Peyer's patch (tissue), 4 donors: Measurements from ENCODE around the gene RALB.

Experiments used
- CTCF ChIP-seq, 6 experiments: fragments of 450-650 bp in 4 of 6; fragments of 200-600 bp in 2 of 6; sonication (generic) in 1 of 6; IDR thresholded peaks; one replicate each; pipeline ENCODE4 v1.5.1; 2017 to 2019; ENCODE audit warnings: antibody characterized with exemption in 6 of 6, mild to moderate bottlenecking in 3 of 6, moderate library complexity in 1 of 6
- POLR2A ChIP-seq, 2 donors: fragments of 450-650 bp; IDR thresholded peaks; one replicate each; pipeline ENCODE4 v1.5.1; 2017; ENCODE audit warnings: antibody characterized with exemption in 2 of 2, mild to moderate bottlenecking in 2 of 2, moderate library complexity in 2 of 2

GRCh38 chr2:120338015-120338414 lies 85.4 kb downstream of the RALB start:
- TF ChIP-seq CTCF (IDR thresholded peaks at IDR 0.05) = no peak
- no peak for TF ChIP-seq POLR2A (IDR thresholded peaks at IDR 0.05)
